HL-60/S4 (cell line): Measurements from ENCODE around the gene SEPTIN5.
"Not testable (repeated sequence)": the region's sequence is repeated elsewhere in the genome, so short reads cannot be mapped to it uniquely, and the experiment has no call there.

Experiments
- in situ Hi-C: fragments of 300-500 bp; cut with MboI; formaldehyde crosslinking; loops from 2 replicates; pipeline ENCODE4 v1.14.3; 2022; ENCODE audit warnings: low sequenced_read_pairs

SEPTIN5 gene

DNA sequence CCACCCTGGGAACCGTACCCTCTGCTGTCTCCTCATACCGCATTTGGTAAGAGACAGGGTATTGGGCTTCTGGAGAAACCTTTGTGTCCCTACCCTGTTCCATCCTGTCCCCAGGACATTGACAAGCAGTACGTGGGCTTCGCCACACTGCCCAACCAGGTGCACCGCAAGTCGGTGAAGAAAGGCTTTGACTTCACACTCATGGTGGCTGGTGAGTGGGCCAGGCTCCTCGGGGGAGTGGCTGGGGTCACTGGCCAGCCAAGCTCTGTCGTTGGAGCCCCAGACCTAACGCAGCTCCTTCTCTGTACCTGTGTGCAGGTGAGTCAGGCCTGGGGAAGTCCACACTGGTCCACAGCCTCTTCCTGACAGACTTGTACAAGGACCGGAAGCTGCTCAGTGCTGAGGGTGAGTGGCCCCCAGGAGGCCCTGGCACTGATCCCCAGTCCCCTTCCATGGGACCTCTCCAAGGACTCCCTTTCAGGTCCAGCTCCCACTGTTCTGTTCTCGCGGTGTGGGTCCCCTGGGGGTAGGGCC lies 5.3 kb downstream of the SEPTIN5 start:
- in situ Hi-C loops = loop anchor here (5.0 kb wide), 1 partner anchor 198 kb away; no protein-coding TSS in a partner anchor

GRCh38 chr22:19720150-19720827 lies 6.0 kb downstream of the SEPTIN5 start:
- in situ Hi-C loops = loop anchor here (5.0 kb wide), 1 partner anchor 197 kb away; no protein-coding TSS in a partner anchor

DNA sequence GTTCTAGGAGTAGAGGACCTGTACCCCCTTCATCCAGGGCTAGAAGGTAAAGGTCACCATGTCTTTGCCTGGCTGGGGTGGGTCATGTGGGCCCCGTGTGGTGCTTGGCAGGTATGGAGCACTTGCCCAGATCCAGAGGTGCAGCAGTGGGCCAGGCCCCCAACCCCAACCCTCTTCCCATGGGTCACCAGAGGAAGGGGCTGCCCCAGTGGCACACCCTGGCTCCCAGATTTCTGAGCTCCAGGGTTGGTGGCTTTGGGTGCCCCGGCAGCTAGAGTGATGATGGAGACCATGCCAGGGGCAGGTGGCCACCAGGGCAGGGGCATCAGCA lies 6.7 kb downstream of the SEPTIN5 start:
- in situ Hi-C loops = loop anchor here (5.0 kb wide), 1 partner anchor 196 kb away; no protein-coding TSS in a partner anchor

GRCh38 chr22:19721330-19722177 lies 7.3 kb downstream of the SEPTIN5 start:
- in situ Hi-C loops = loop anchor here (5.0 kb wide), 1 partner anchor 196 kb away; no protein-coding TSS in a partner anchor

GRCh38 chr22:19722178-19722981 lies 8.1 kb downstream of the SEPTIN5 start:
- in situ Hi-C loops = loop anchor here (5.0 kb wide), 1 partner anchor 195 kb away; no protein-coding TSS in a partner anchor

DNA sequence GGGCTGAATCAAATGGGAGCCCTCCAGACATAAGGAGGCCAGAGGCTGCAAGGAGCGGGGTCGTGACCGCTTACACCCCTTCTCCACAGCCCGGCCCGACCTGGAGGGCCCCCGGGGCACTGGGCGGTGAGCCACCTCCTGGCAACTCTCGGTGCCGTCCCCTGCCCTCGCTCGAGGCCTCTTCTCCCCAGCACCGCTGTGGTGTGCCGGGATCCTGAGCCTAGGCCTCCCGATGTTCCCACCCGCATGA lies 8.6 kb downstream of the SEPTIN5 start:
- in situ Hi-C loops = loop anchor here (5.0 kb wide), 1 partner anchor 194 kb away; no protein-coding TSS in a partner anchor

DNA sequence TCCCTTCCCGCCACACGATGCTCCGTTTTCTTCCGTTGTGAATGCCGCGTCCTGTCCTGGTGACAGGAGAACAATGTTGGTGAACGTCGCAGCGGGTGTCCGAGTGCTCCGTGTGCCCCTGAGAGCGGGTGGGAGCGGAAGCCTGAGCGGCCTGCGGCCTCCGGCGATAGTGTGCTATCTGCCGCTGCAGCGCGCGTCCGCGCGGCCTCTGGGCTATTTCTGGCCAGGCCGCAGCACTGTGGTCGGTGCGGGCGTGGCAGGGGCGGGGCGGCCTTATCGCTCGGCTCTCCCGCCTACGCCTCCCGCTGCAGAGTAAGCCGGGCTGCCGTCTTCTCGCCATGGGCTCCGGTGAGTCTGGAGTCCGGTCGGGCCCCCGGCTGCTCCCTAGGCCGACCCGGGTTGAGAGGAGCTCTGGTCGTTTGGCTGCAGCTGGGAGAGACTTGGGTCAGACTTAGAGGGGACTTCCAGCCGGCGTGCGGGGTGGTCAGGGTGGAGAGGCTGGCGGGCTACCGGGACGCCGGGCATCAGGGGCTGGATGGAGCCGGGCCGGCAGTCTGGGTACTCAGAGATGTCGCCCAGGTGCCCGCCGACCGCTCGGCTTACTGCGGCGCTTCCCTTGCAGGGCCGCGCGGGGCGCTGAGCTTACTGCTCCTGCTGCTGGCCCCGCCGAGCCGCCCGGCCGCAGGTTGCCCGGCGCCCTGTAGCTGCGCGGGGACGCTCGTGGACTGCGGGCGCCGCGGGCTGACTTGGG lies 9.1 kb downstream of the SEPTIN5 start, which contains the start of gene GP1BB:
Gene GP1BB (plus strand): TSS at position 308 of the 751 bp plus-strand sequence. CDS start 31 bp downstream, at position 339.
- in situ Hi-C loops = loop anchor here (5.0 kb wide), 1 partner anchor 194 kb away; no protein-coding TSS in a partner anchor

DNA sequence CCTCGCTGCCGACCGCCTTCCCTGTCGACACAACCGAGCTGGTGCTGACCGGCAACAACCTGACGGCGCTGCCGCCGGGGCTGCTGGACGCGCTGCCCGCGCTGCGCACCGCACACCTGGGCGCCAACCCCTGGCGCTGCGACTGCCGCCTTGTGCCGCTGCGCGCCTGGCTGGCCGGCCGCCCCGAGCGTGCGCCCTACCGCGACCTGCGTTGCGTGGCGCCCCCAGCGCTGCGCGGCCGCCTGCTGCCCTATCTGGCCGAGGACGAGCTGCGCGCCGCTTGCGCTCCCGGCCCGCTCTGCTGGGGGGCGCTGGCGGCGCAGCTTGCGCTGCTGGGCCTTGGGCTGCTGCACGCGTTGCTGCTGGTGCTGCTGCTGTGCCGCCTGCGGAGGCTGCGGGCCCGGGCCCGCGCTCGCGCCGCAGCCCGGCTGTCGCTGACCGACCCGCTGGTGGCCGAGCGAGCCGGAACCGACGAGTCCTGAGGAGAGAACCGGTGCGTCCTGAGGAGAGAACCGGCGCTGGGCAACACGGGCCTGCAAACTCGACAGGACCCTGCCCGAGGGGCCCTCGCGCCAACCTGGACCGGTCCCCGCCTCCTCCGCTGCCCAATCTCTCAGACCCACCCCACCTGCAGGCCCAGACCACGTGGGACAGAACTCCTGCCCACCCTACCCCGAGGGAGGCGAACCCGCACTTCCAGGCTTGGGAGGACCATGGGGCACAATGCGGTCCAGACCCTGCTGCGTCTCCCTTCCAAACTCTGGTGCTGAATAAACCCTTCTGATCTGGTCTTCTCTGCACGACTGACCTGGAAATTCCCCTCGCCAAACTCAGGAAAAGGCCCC lies 9.9 kb downstream of the SEPTIN5 start:
- in situ Hi-C loops = loop anchor here (5.0 kb wide), 1 partner anchor 193 kb away; no protein-coding TSS in a partner anchor

DNA sequence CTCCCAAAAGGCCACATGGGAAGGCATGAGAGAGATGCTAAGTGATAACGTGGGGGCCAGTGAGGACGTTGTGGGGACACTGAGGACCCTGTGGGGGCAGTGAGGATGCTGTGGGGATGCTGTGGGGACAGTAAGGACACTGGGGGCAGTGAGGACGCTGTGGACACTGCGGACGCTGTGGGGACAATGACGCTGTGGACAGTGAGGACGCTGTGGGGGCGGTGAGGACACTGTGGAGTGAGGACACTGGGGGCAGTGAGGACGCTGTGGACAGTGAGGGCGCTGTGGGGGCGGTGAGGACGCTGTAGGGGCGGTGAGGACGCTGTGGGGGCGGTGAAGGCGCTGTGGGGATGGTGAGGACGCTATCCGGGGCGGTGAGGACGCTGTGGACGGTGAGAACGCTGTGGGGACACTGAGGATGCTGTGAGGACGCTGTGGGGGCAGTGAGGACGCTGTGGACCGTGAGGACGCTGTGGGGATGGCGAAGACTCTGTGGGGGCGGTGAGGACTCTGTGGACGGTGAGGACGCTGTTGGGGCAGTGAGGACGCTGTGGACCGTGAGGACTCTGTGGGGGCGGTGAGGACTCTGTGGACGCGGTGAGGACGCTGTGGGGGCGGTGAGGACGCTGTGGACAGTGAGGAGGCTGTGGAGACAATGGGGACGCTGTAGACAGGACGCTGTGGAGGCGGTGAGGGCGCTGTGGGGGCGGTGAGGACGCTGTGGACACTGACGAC lies 10.8 kb downstream of the SEPTIN5 start:
- in situ Hi-C loops = loop anchor here (5.0 kb wide), 1 partner anchor 192 kb away; no protein-coding TSS in a partner anchor

DNA sequence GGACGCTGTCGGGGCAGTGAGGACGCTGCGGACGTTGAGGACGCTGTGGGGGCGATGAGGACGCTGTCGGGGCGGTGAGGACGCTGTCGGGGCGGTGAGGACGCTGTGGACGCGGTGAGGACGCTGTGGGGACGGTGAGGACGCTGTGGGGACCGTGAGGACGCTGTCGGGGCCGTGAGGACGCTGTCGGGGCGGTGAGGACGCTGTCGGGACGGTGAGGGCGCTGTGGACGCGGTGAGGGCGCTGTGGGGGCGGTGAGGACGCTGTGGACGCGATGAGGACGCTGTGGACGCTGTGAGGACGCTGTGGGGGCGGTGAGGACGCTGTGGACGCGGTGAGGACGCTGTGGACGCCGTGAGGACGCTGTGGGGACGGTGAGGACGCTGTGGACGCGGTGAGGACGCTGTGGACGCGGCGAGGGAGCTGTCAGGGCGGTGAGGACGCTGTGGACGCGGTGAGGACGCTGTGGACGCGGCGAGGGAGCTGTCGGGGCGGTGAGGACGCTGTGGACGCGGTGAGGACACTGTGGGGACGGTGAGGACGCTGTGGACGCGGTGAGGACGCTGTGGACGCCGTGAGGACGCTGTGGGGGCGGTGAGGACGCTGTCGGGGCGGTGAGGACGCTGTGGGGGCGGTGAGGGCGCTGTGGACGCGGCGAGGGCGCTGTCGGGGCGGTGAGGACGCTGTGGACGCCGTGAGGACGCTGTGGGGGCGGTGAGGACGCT lies 11.9 kb downstream of the SEPTIN5 start:
- in situ Hi-C loops = not testable (repeated sequence)

GRCh38 chr22:19727310-19728150 lies 13.2 kb downstream of the SEPTIN5 start:
- in situ Hi-C loops = no loop called here

GRCh38 chr22:19728271-19728670 lies 14.0 kb downstream of the SEPTIN5 start:
- in situ Hi-C loops = no loop called here

- in situ Hi-C loops = no loop called here
Observed at GRCh38 chr22:19728836-19729235, 14.5 kb downstream of the SEPTIN5 start.

DNA sequence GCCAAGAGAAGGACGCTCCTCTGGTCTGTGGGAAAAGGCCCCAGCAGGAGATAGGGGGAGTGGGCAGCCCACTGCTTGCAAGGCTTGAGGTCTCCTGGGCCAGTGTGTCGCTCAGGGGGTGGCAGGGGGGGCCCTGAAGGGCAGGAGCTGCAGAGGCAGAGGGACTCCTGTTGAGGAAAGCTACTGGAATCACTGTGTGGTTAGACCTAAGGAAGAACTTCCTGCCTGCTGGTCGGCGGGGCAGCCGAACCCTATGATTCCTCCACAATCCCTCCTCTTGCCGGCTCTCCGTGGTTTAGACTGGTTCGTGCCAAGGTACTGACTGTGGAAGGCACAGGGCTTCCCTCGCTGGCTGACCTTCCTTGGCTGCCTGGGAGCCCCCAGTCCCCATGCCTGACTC lies 15.2 kb downstream of the SEPTIN5 start:
- in situ Hi-C loops = no loop called here

GRCh38 chr22:19730198-19730597 lies 15.9 kb downstream of the SEPTIN5 start:
- in situ Hi-C loops = no loop called here

DNA sequence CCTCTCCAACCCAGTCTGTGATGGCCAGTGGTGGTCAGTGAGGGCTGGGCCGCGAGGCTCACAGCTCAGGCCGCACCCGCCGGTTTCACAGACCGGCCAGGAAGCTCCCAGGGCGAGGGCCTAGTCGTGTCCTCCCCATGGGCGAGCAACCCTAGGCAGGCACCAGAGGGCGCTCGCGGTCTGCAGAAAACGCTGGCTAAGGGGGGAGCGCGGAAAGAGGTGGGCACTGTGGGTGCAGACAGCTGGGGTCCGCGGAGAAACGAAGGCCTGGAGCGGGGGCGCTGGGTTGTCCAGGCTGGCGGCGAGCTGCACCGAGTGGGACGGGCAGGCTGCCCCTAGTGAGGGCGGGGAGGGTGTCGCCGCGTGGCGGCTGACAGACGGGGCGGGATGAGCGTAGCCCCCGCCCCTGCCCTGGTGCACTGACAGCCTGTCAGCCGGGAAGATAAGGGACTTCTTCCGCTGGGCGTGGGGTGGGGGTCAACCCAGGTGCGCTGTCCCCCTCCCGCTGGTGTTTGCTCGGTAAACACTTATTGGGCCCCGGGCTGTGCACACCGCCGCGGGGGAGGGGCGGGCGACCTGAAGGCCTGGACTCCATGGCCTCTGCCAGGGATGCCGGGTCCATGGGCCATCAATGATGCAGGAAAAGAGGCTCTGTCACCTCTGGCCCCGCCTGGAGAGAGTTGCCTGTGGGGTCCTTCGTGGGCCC lies 16.5 kb downstream of the SEPTIN5 start:
- in situ Hi-C loops = no loop called here
